Osteoblast (primary cell): ENCODE measurements around the gene FILIP1L. TPM values are rescaled to one million over a fixed set of nuclear protein-coding genes. Genes with fewer than 3 reads are reported as not detected.

Experiments used
- DNase-seq: peaks from one replicate; pipeline ENCODE4 v3.0.0; 2011; ENCODE audit warnings: low spot score, mixed read lengths; ENCODE audit not compliant: insufficient read length; ENCODE audit errors: missing footprints
- H2AFZ ChIP-seq: 2 replicates; pipeline ENCODE4 v1.6.0; 2011; ENCODE audit warnings: mild to moderate bottlenecking, low read length
- H3K27ac ChIP-seq: 2 replicates; pipeline ENCODE4 v1.5.1; 2011; ENCODE audit warnings: mild to moderate bottlenecking, low read depth, low read length, moderate library complexity
- H3K27me3 ChIP-seq: 2 replicates; pipeline ENCODE4 v1.6.0; 2012; ENCODE audit warnings: mild to moderate bottlenecking, control low read depth, inconsistent platforms, low read length, moderate library complexity; ENCODE audit not compliant: insufficient read depth
- H3K36me3 ChIP-seq: 2 replicates; pipeline ENCODE4 v1.5.1; 2011; ENCODE audit warnings: mild to moderate bottlenecking, low read length, control low read depth, moderate library complexity; ENCODE audit not compliant: insufficient read depth
- H3K4me1 ChIP-seq: 2 replicates; pipeline ENCODE4 v1.5.1; 2011; ENCODE audit warnings: mild to moderate bottlenecking, low read length, control low read depth, moderate library complexity; ENCODE audit not compliant: insufficient read depth
- H3K4me2 ChIP-seq: 2 replicates; pipeline ENCODE4 v1.6.0; 2011; ENCODE audit warnings: mild to moderate bottlenecking, low read length; ENCODE audit not compliant: insufficient read depth
- H3K4me3 ChIP-seq: fragments of 200-600 bp; sonication (generic); 3 replicates; pipeline ENCODE4 v1.5.1; 2012; ENCODE audit warnings: mild to moderate bottlenecking, low read length, inconsistent platforms; ENCODE audit not compliant: insufficient read depth
- H3K79me2 ChIP-seq: 2 replicates; pipeline ENCODE4 v1.6.0; 2012; ENCODE audit warnings: mild to moderate bottlenecking, low read length, control low read depth, inconsistent platforms; ENCODE audit not compliant: insufficient read depth
- H3K9me3 ChIP-seq: 2 replicates; pipeline ENCODE4 v1.5.1; 2011; ENCODE audit warnings: low read depth, low read length, control low read depth
- H4K20me1 ChIP-seq: 2 replicates; pipeline ENCODE4 v1.6.0; 2012; ENCODE audit warnings: mild to moderate bottlenecking, low read length, control low read depth; ENCODE audit not compliant: insufficient read depth
- total RNA-seq: library from RNA; depleted of rRNA; stranded (reverse); fragments of >200 nt; gene quantifications from 2 replicates; pipeline ENCODE4 v1.2.3, GENCODE V29; 2012
- TF ChIP-seq, protein P1 (sequence below): IDR thresholded peaks from 2 replicates; pipeline ENCODE4 v1.5.1; 2011; ENCODE audit warnings: mild to moderate bottlenecking, low read depth, low read length, moderate library complexity; ENCODE audit errors: extremely low read depth

Gene FILIP1L
- total RNA-seq, 1 donor, result 5.8 TPM

GRCh38 chr3:99823723-99824711 lies 290.3 kb downstream of the FILIP1L start:
- TF ChIP-seq, protein P1, sequence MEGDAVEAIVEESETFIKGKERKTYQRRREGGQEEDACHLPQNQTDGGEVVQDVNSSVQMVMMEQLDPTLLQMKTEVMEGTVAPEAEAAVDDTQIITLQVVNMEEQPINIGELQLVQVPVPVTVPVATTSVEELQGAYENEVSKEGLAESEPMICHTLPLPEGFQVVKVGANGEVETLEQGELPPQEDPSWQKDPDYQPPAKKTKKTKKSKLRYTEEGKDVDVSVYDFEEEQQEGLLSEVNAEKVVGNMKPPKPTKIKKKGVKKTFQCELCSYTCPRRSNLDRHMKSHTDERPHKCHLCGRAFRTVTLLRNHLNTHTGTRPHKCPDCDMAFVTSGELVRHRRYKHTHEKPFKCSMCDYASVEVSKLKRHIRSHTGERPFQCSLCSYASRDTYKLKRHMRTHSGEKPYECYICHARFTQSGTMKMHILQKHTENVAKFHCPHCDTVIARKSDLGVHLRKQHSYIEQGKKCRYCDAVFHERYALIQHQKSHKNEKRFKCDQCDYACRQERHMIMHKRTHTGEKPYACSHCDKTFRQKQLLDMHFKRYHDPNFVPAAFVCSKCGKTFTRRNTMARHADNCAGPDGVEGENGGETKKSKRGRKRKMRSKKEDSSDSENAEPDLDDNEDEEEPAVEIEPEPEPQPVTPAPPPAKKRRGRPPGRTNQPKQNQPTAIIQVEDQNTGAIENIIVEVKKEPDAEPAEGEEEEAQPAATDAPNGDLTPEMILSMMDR, result no peak
- peaks cover 19% of the 10 kb centered on the region for H3K79me2 ChIP-seq
- H3K27me3 ChIP-seq, result no peaks in the 10 kb centered on the region
- H4K20me1 ChIP-seq, result no peaks in the 10 kb centered on the region
- H3K4me2 ChIP-seq, result no peak overlapping the region
- H3K27ac ChIP-seq, result no peak overlapping the region
- H3K9me3 ChIP-seq, result no peaks in the 10 kb centered on the region
- no peak overlapping the region for H3K4me3 ChIP-seq
- no peak overlapping the region for H2AFZ ChIP-seq
- H3K36me3 ChIP-seq, result no peaks in the 10 kb centered on the region
- no peak for DNase-seq
- H3K4me1 ChIP-seq, result peaks cover 8% of the 10 kb centered on the region

DNA sequence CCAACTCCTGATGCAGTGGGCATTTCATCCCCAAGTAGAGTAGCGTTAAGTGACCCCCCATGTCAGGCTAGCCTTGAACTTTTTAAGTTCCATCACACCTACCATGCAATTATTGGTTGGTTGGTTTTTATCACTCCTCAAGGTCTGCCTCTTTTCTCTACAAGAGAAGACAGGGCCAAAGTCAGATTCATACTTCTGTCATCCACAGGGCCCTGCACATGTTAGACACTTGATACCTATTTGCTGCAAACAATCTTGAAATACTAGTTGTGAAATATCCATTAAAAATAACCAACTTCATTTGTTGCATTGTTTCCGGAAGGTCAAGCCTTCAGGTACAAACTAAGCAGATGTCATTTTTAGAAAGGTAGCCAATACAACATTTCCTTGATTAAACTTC lies 295.5 kb downstream of the FILIP1L start:
- Histone ChIP-seq H3K36me3 (no peaks in the 10 kb centered on the region), H3K9me3 (no peaks in the 10 kb centered on the region), H3K27ac (no peak overlapping the region), H3K27me3 (no peaks in the 10 kb centered on the region), H3K4me2 (peak overlapping the region; percentile 86), H3K4me3 (peak overlapping the region; percentile 88), H2AFZ (no peak overlapping the region), H4K20me1 (no peaks in the 10 kb centered on the region), H3K79me2 (peaks cover 18% of the 10 kb centered on the region), H3K4me1 (peaks cover 14% of the 10 kb centered on the region)
- no peak for DNase-seq
- TF ChIP-seq, protein P1, result no peak

DNA sequence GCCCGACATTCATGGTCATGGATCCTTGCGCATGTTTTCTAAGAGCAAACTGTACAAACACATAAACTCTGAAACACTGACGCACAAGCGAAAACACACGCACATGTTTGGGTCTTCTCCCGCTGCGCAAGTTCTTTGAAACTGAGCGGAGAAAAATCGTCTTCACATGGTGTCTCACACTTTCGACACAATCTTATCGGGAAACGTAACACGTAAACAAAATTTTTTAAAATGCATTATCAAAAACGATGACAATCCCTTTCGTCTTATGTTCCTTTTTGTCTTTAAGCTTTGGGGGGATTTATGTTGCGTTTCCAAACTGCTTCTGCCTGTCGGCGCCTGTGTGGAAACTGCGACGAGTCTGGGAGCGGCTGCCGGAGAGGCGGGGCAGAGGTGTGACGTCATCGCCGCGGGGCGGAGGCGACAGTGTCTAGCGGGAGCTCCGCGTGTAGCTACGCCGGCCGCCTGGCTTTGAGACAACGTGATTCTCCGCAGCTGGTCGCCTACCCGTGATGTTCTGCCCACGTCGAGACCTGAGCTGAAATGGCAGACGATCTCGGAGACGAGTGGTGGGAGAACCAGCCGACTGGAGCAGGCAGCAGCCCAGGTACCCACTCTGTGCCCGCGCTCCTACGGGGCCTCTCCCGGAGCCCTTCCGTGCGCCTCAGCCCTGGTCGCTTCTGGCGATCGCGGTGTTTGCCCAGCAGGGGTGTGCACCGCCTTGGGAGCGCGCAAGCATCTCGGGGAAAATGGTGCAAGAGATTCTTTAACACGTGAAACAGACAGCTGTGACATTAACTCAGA lies 296.7 kb downstream of the FILIP1L start, which contains the start of gene CMSS1:
CMSS1 (plus strand) TSS at position 426 of the 804 bp plus-strand sequence.
- no peaks in the 10 kb centered on the region for H3K27me3 ChIP-seq
- TF ChIP-seq, protein P1, result peak; percentile 27
- peak within 1 kb of the TSS; percentile 98 for H3K27ac ChIP-seq
- peaks cover 14% of the 10 kb centered on the region for H3K4me1 ChIP-seq
- no peaks in the 10 kb centered on the region for H3K9me3 ChIP-seq
- peaks cover 18% of the 10 kb centered on the region for H3K79me2 ChIP-seq
- H3K36me3 ChIP-seq, result no peaks in the 10 kb centered on the region
- peak within 1 kb of the TSS; percentile 86 for H3K4me2 ChIP-seq
- H4K20me1 ChIP-seq, result no peaks in the 10 kb centered on the region
- DNase-seq, result peak; percentile 85
- peak within 1 kb of the TSS; percentile 97 for H2AFZ ChIP-seq
- peak within 1 kb of the TSS; percentile 88 for H3K4me3 ChIP-seq
